H1 (cell line): ENCODE results near the gene PGM1. TPM values are rescaled to one million over a fixed set of nuclear protein-coding genes. Genes with fewer than 3 reads are reported as not detected.

Source experiments
- ATF3 ChIP-seq: IDR thresholded peaks from 2 replicates; pipeline ENCODE4 v1.6.1; 2011; ENCODE audit warnings: low read depth, mild to moderate bottlenecking, low read length; ENCODE audit not compliant: insufficient read depth
- RBBP5 ChIP-seq: IDR thresholded peaks from 2 replicates; pipeline ENCODE4 v1.7.1; 2012; ENCODE audit warnings: low read depth, mild to moderate bottlenecking, inconsistent platforms, low read length, moderate library complexity, borderline replicate concordance
- RXRA ChIP-seq: IDR thresholded peaks from 2 replicates; pipeline ENCODE4 v1.6.1; 2011; ENCODE audit warnings: low read depth, mild to moderate bottlenecking, low read length, moderate library complexity; ENCODE audit not compliant: insufficient read depth
- USF2 ChIP-seq: IDR thresholded peaks from 2 replicates; pipeline ENCODE4 v1.6.1; 2011; ENCODE audit warnings: low read length, improper control_type of control experiment
- polyA plus RNA-seq, 7 experiments: library from polyadenylated mRNA; depleted of rRNA in 3 of 7; stranded (reverse) in 5 of 7; unstranded in 2 of 7; fragments of >200 nt in 5 of 7; fragments of 200-250 nt in 2 of 7; gene quantifications; 1 replicate in 5 of 7; 2 replicates in 1 of 7; 4 replicates in 1 of 7; pipeline versions ENCODE4 v1.2.1 to v1.2.3, GENCODE V29; 2011 to 2013; ENCODE audit warnings: missing spikeins in 2 of 7, mixed read lengths in 2 of 7
- total RNA-seq: library from RNA; stranded (reverse); fragmentation: NEBNext Ultra II Directional; extraction: Animal tissue kit (Norgen Biotek cat#: 25700); gene quantifications from 2 replicates; pipeline ENCODE4 v1.2.1, GENCODE V29; 2021

The PGM1 gene
- total and polyA plus RNA-seq, 2 of the 8 experiments (the other 6 are each of a cell fraction or from before 2014, with no cell fraction given), result 33.0 to 65.4 TPM

DNA sequence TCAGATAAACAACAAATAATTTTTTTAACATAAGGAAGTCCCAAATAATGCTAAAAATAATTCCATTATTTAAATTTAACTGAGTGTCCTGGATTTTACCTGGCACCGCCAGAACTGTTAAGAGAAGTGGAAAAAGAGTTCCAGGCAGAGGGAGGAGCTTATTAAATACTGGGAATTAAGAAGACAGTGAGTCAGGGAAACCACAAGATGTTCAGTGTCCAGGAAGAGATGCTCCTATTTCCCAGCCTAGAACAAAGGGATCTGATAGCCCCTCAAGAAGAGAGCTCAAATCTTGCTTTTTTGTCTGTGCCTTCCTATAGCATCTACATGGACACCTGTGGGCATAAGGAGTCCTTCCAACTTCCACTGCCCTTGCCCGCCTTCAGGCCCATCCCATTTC is 85.9 kb downstream of the PGM1 start (continued):
- no peak for TF ChIP-seq ATF3
- no peak for TF ChIP-seq USF2
- TF ChIP-seq RBBP5, result no peak
- TF ChIP-seq RXRA, result no peak
